WTC11 (cell line): Measurements from ENCODE around the gene NDUFS4.

Source experiments
- ATF2 ChIP-seq: sonication (generic); formaldehyde crosslinking; IDR thresholded peaks from 2 replicates; pipeline ENCODE4 v1.8.1; 2022; ENCODE audit warnings: low read depth, missing genetic modification reagents, borderline replicate concordance
- ATF3 ChIP-seq: sonication (generic); formaldehyde crosslinking; conservative IDR thresholded peaks from 2 replicates; pipeline ENCODE4 v1.8.1; 2022; ENCODE audit warnings: mild to moderate bottlenecking, missing genetic modification reagents
- ATF6 ChIP-seq: sonication (generic); formaldehyde crosslinking; IDR thresholded peaks from 2 replicates; pipeline ENCODE4 v1.8.1; 2023; ENCODE audit warnings: mild to moderate bottlenecking, missing genetic modification reagents
- CTCF ChIP-seq: fragments of 200-600 bp; IDR thresholded peaks from 2 replicates; pipeline ENCODE4 v1.8.0; 2022; ENCODE audit warnings: antibody characterized with exemption
- ESRRA ChIP-seq: sonication (generic); formaldehyde crosslinking; IDR thresholded peaks from 2 replicates; pipeline ENCODE4 v1.8.1; 2022; ENCODE audit warnings: mild to moderate bottlenecking, missing genetic modification reagents, borderline replicate concordance
- ETV6 ChIP-seq: sonication (generic); formaldehyde crosslinking; IDR thresholded peaks from 2 replicates; pipeline ENCODE4 v1.8.1; 2022; ENCODE audit warnings: mild to moderate bottlenecking, missing genetic modification reagents
- GTF2I ChIP-seq: fragments of 250-450 bp; sonication (Bioruptor Pico); conservative IDR thresholded peaks from 2 replicates; pipeline ENCODE4 v1.4.0; 2021; ENCODE audit warnings: mild to moderate bottlenecking
- MYBL2 ChIP-seq: sonication (generic); formaldehyde crosslinking; IDR thresholded peaks from 2 replicates; pipeline ENCODE4 v1.8.1; 2023; ENCODE audit warnings: mild to moderate bottlenecking, moderate library complexity, missing genetic modification reagents
- TEAD4 ChIP-seq: sonication (generic); formaldehyde crosslinking; IDR thresholded peaks from 2 replicates; pipeline ENCODE4 v1.8.0; 2022; ENCODE audit warnings: mild to moderate bottlenecking, missing genetic modification reagents
- ZNF138 ChIP-seq: sonication (generic); formaldehyde crosslinking; conservative IDR thresholded peaks from 2 replicates; pipeline ENCODE4 v1.8.1; 2022; ENCODE audit warnings: mild to moderate bottlenecking, moderate library complexity, missing genetic modification reagents

- TF ChIP-seq GTF2I, result no peak
- TF ChIP-seq ESRRA (CRISPR knock-in tag), result no peak
- no peak for TF ChIP-seq CTCF
- no peak for TF ChIP-seq ZNF138
- TF ChIP-seq ATF2, result no peak
- TF ChIP-seq TEAD4 (CRISPR knock-in tag), result no peak
- TF ChIP-seq ATF6 (CRISPR knock-in tag), result no peak
- no peak for TF ChIP-seq ATF3
- TF ChIP-seq MYBL2 (CRISPR knock-in tag), result no peak
- TF ChIP-seq ETV6 (CRISPR knock-in tag), result no peak
These were observed 81.6 kb downstream of the NDUFS4 start for GRCh38 chr5:53642061-53642460.
